SU-DHL-6 (cell line): ENCODE data around the gene TM2D3.

ENCODE experiments used
- H2AFZ ChIP-seq: fragments of 200-600 bp; sonication (generic); 2 replicates; pipeline ENCODE4 v1.6.1; 2014; ENCODE audit warnings: low read depth, mild to moderate bottlenecking, moderate library complexity, mixed read lengths, antibody characterized with exemption, low read length; ENCODE audit not compliant: severe bottlenecking
- H3F3A ChIP-seq: fragments of 200-600 bp; shearing (Covaris generic); 2 replicates; pipeline ENCODE4 v1.6.0; 2016; ENCODE audit warnings: antibody characterized with exemption, mild to moderate bottlenecking; ENCODE audit not compliant: insufficient read depth
- H3K27ac ChIP-seq: fragments of 200-600 bp; sonication (generic); 2 replicates; pipeline ENCODE4 v1.5.1; 2016; ENCODE audit warnings: low read depth, mild to moderate bottlenecking, low read length, moderate library complexity, mixed read lengths
- H3K27me3 ChIP-seq: fragments of 200-600 bp; sonication (generic), shearing (Covaris generic); 2 replicates; pipeline ENCODE4 v1.6.0; 2014; ENCODE audit warnings: mild to moderate bottlenecking, low read length
- H3K36me3 ChIP-seq: fragments of 200-600 bp; sonication (generic); 2 replicates; pipeline ENCODE4 v1.6.1; 2014; ENCODE audit warnings: mild to moderate bottlenecking, low read length, mixed read lengths
- H3K4me2 ChIP-seq: fragments of 300-600, 200-600 bp; shearing (Covaris generic), sonication (generic); 2 replicates; pipeline ENCODE4 v1.6.0; 2014; ENCODE audit warnings: low read length, low read depth, mild to moderate bottlenecking; ENCODE audit not compliant: poor library complexity, severe bottlenecking
- H3K4me3 ChIP-seq: fragments of 200-600 bp; sonication (generic); 2 replicates; pipeline ENCODE4 v1.5.1; 2014; ENCODE audit warnings: antibody characterized with exemption, low read length, mild to moderate bottlenecking, mixed read lengths; ENCODE audit not compliant: insufficient read depth, poor library complexity, severe bottlenecking
- H3K79me2 ChIP-seq: fragments of 200-600 bp; sonication (generic); 2 replicates; pipeline ENCODE4 v1.6.1; 2014; ENCODE audit warnings: mild to moderate bottlenecking, low read length, moderate library complexity; ENCODE audit not compliant: insufficient read depth
- H3K9ac ChIP-seq: fragments of 200-600 bp; sonication (generic); 2 replicates; pipeline ENCODE4 v1.7.0; 2014; ENCODE audit warnings: mild to moderate bottlenecking, low read length
- H3K9me2 ChIP-seq: fragments of 200-600 bp; sonication (generic); replicated peaks from 2 replicates; pipeline ENCODE4 v1.6.1; 2014; ENCODE audit warnings: low read length; ENCODE audit not compliant: insufficient read depth
- H3K9me3 ChIP-seq: fragments of 200-600 bp; sonication (generic); 2 replicates; pipeline ENCODE4 v1.6.1; 2014; ENCODE audit warnings: low read length, mixed read lengths; ENCODE audit not compliant: insufficient read depth
- H4K20me1 ChIP-seq: fragments of 200-600 bp; sonication (generic); 2 replicates; pipeline ENCODE4 v1.6.1; 2014; ENCODE audit warnings: low read depth, mild to moderate bottlenecking, antibody characterized with exemption, low read length, moderate library complexity, mixed read lengths
- CTCF ChIP-seq: fragments of 200-600 bp; sonication (generic); IDR thresholded peaks from one replicate; pipeline ENCODE4 v1.5.1; 2017; ENCODE audit warnings: antibody characterized with exemption, mild to moderate bottlenecking, low read length, moderate library complexity; ENCODE audit not compliant: insufficient read depth, poor library complexity, severe bottlenecking
- EZH2phosphoT487 ChIP-seq: fragments of 200-600 bp; sonication (generic), shearing (Covaris generic); conservative IDR thresholded peaks from 2 replicates; pipeline ENCODE4 v1.6.1; 2018; ENCODE audit warnings: mild to moderate bottlenecking, antibody characterized with exemption, low read length, moderate library complexity, mixed read lengths

The TM2D3 gene

GRCh38 chr15:101625980-101626379 lies 26.2 kb downstream of the TM2D3 start:
- Histone ChIP-seq H3K4me2 (no peak overlapping the region), H3K36me3 (no peaks in the 10 kb centered on the region), H3K27ac (no peak overlapping the region)

DNA sequence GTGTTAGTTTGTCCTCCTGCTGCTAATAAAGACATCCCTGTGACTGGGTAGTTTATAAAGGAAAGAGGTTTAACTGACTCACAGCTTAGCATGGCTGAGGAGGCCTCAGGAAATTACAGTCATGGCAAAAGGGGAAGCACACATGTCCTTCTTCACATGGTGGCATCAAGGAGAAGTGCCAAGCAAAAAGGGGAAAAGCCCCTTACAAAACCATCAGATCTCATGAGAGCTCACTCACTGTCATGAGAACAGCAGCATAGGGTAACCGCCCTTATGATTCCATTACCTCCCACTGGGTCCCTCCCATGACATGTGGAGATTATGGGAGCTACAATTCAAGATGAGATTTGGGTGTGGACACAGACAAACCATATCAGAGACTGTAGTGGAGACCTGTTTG lies 27.0 kb downstream of the TM2D3 start:
- Histone ChIP-seq H3K4me3 (no peak overlapping the region), H3K36me3 (no peaks in the 10 kb centered on the region), H3K27ac (no peak overlapping the region), H3K9me2 (no peaks in the 10 kb centered on the region), H3K9me3 (no peaks in the 10 kb centered on the region), H4K20me1 (no peaks in the 10 kb centered on the region), H3K4me2 (no peak overlapping the region), H3K79me2 (no peaks in the 10 kb centered on the region), H3F3A (no peaks in the 10 kb centered on the region), H3K27me3 (no peaks in the 10 kb centered on the region), H2AFZ (no peak overlapping the region), H3K9ac (no peak overlapping the region)
- no peak for TF ChIP-seq EZH2phosphoT487
- no peak for TF ChIP-seq CTCF

More at GRCh38 chr15:101625980-101626379, 26.2 kb downstream of the TM2D3 start:
- H3K9me2 ChIP-seq = no peaks in the 10 kb centered on the region
- no peak overlapping the region for H2AFZ ChIP-seq
- no peaks in the 10 kb centered on the region for H4K20me1 ChIP-seq
- H3K4me3 ChIP-seq = no peak overlapping the region
- H3K79me2 ChIP-seq = no peaks in the 10 kb centered on the region
- H3K9ac ChIP-seq = no peak overlapping the region
- H3F3A ChIP-seq = no peaks in the 10 kb centered on the region
- H3K9me3 ChIP-seq = no peaks in the 10 kb centered on the region
- TF ChIP-seq EZH2phosphoT487 = no peak
- no peak for TF ChIP-seq CTCF
- H3K27me3 ChIP-seq = no peaks in the 10 kb centered on the region

DNA sequence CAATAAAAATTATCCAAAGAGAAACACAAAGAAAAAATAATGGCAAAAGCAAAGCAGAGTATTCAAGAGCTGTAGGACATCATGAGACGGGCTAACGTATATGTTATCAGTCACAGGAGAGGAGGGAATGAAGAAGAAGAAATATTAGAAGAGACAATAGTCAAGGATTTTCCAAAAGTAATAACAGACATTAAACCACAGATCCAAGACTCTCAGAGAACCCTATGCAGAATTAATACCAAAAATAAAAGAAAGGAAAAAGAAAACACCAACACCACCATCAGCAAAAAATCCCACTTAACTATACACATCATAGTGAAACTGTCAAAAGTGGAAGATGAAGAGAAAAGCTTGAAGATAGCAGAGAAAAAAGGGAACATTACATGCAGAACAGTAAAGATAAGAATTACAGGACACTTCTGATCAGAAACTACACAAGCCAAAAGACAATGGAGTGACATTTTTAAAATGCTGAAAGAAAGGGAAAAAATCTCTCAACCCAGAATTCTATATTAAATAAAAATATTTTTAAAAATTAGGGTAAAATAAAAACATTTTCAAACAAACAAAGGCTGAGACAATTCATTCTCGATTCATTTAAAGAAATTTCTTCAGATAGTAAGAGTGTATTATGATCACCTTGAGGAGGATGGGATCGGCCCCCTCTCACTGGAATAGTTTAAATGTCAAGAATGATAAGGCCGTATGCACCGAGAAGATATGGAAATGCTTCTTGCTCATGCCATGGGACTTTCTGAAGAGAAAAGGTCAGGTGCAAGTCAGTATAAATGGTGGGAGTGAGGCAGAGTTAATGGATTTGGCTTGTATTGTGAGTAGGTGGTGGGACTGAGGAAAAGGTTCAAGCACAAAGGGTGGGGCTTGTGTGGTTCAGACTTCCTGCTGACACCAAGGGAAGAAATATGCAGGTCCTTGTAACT lies 28.5 kb downstream of the TM2D3 start:
- H3K36me3 ChIP-seq = no peaks in the 10 kb centered on the region
- no peaks in the 10 kb centered on the region for H4K20me1 ChIP-seq
- no peaks in the 10 kb centered on the region for H3K9me3 ChIP-seq
- H3K9me2 ChIP-seq = no peaks in the 10 kb centered on the region
- no peak overlapping the region for H3K9ac ChIP-seq
- H3K27ac ChIP-seq = no peak overlapping the region
- no peak overlapping the region for H3K4me2 ChIP-seq
- H3F3A ChIP-seq = no peaks in the 10 kb centered on the region
- TF ChIP-seq EZH2phosphoT487 (no peak), CTCF (no peak)
- no peaks in the 10 kb centered on the region for H3K79me2 ChIP-seq
- no peaks in the 10 kb centered on the region for H3K27me3 ChIP-seq
- H2AFZ ChIP-seq = no peak overlapping the region
- H3K4me3 ChIP-seq = no peak overlapping the region
